RWPE1 (cell line): ENCODE data around the gene ALK.
"Not testable (repeated sequence)": the region's sequence is repeated elsewhere in the genome, so short reads cannot be mapped to it uniquely, and the experiment has no call there.

Experiments used
- CTCF ChIA-PET: fragments of 350-600 bp; sonication (Branson Sonifier 250); formaldehyde crosslinking; extraction: SDS; loops from one replicate; lab custom pipeline; 2021; lab: Yijun Ruan, JAX
- POLR2A ChIA-PET: fragments of 400-600 bp; formaldehyde crosslinking; extraction: SDS; loops from one replicate; lab custom pipeline; 2020; ENCODE audit warnings: antibody characterized with exemption; ENCODE audit not compliant: low non-redundant PET; lab: Yijun Ruan, JAX
- DNase-seq: peaks from one replicate; pipeline ENCODE4 v3.0.0; 2012; ENCODE audit warnings: low spot score
- H3K27ac ChIP-seq: fragments of 450-650 bp; 2 replicates; pipeline ENCODE4 v1.5.1; 2017
- CTCF ChIP-seq: fragments of 450-650 bp; conservative IDR thresholded peaks from 2 replicates; pipeline ENCODE4 v1.5.1; 2017; ENCODE audit warnings: low read depth, mild to moderate bottlenecking

The ALK gene

GRCh38 chr2:29249666-29250253 lies 671.6 kb downstream of the ALK start:
- ChIA-PET POLR2A (no interaction called here), CTCF (no interaction called here)
- no peak for DNase-seq
- no peak overlapping the region for H3K27ac ChIP-seq
- TF ChIP-seq CTCF, result no peak

- DNase-seq, result no peak
- H3K27ac ChIP-seq, result no peak overlapping the region
- ChIA-PET POLR2A (no interaction called here), CTCF (no interaction called here)
- no peak for TF ChIP-seq CTCF
Observed at GRCh38 chr2:29247336-29247914, 674.0 kb downstream of the ALK start.

GRCh38 chr2:29246383-29247300 lies 674.7 kb downstream of the ALK start:
- no peak for DNase-seq
- POLR2A ChIA-PET, result no interaction called here
- TF ChIP-seq CTCF, result no peak
- CTCF ChIA-PET, result interaction anchor here (0.6 kb wide), 1 partner anchor 287 kb away, joined by 3 read pairs; no protein-coding TSS in a partner anchor
- no peak overlapping the region for H3K27ac ChIP-seq

- TF ChIP-seq CTCF, result no peak
- POLR2A ChIA-PET, result no interaction called here
- H3K27ac ChIP-seq, result no peak overlapping the region
- CTCF ChIA-PET, result interaction anchor here (0.6 kb wide), 1 partner anchor 286 kb away, joined by 3 read pairs; no protein-coding TSS in a partner anchor
- DNase-seq, result no peak
Observed at GRCh38 chr2:29245742-29246382, 675.5 kb downstream of the ALK start.

- POLR2A ChIA-PET, H3K27ac ChIP-seq, CTCF ChIA-PET, DNase-seq: not testable (repeated sequence)
Observed at GRCh38 chr2:29245035-29245741, 676.2 kb downstream of the ALK start.

- ChIA-PET POLR2A (no interaction called here), CTCF (no interaction called here)
- TF ChIP-seq CTCF, result no peak
- no peak for DNase-seq
- H3K27ac ChIP-seq, result no peak overlapping the region
Observed at GRCh38 chr2:29242621-29243375, 678.6 kb downstream of the ALK start.
